Suprapubic skin (tissue), 4 donors: ENCODE results near the gene IL3. TPM values are rescaled to one million over a fixed set of nuclear protein-coding genes. Genes with fewer than 3 reads are reported as not detected.
A peak's percentile ranks its signal among the peaks of the same experiment; 100 is the strongest.

Experiments used
- DNase-seq, 2 donors: peaks; one replicate each; pipeline ENCODE4 v3.0.0-alpha.2; 2019; ENCODE audit warnings: low spot score in 2 of 2
- H3K27ac ChIP-seq: fragments of 200-600 bp; sonication (generic); one replicate; pipeline ENCODE4 v1.5.1; 2019
- H3K27me3 ChIP-seq: fragments of 200-600 bp; sonication (generic); one replicate; pipeline ENCODE4 v1.5.1; 2019
- H3K36me3 ChIP-seq: fragments of 200-600 bp; sonication (generic); one replicate; pipeline ENCODE4 v1.5.1; 2019
- H3K4me1 ChIP-seq: fragments of 200-600 bp; sonication (generic); one replicate; pipeline ENCODE4 v1.5.1; 2019
- H3K4me3 ChIP-seq: fragments of 200-600 bp; sonication (generic); one replicate; pipeline ENCODE4 v1.5.1; 2019; ENCODE audit warnings: mild to moderate bottlenecking
- H3K9me3 ChIP-seq: fragments of 200-600 bp; sonication (generic); one replicate; pipeline ENCODE4 v1.5.1; 2019
- EP300 ChIP-seq: sonication (generic); formaldehyde crosslinking; IDR thresholded peaks from one replicate; pipeline ENCODE4 v1.6.1; 2017; ENCODE audit warnings: antibody characterized with exemption
- POLR2A ChIP-seq, 2 donors: fragments of 450-650 bp; IDR thresholded peaks; one replicate each; pipeline ENCODE4 v1.6.1; 2017; ENCODE audit warnings: antibody characterized with exemption in 2 of 2, mild to moderate bottlenecking in 2 of 2, moderate library complexity in 2 of 2
- POLR2AphosphoS5 ChIP-seq, 3 donors: sonication (generic); formaldehyde crosslinking; IDR thresholded peaks; one replicate each; pipeline ENCODE4 v1.6.1; 2017; ENCODE audit warnings: antibody characterized with exemption in 3 of 3
- WGBS: methylation state at CpG from one replicate; pipeline ENCODE4 v1.1.5; 2018; 5-methylcytosine and 5-hydroxymethylcytosine counted together
- total RNA-seq, 4 donors: library from RNA; depleted of rRNA; stranded (reverse); fragments of >200 nt; gene quantifications; one replicate each; pipeline ENCODE4 v1.1.0, GENCODE V29; 2016
- TF ChIP-seq, protein P1 (sequence below), 2 donors: fragments of 200-600 bp in 1 of 2; fragments of 450-650 bp in 1 of 2; sonication (generic) in 1 of 2; IDR thresholded peaks; one replicate each; pipeline ENCODE4 v1.5.1; 2016 to 2019; ENCODE audit warnings: antibody characterized with exemption in 2 of 2, mild to moderate bottlenecking in 1 of 2, moderate library complexity in 1 of 2

Gene IL3
- total RNA-seq, 4 donors from 2014 or later = not detected

DNA sequence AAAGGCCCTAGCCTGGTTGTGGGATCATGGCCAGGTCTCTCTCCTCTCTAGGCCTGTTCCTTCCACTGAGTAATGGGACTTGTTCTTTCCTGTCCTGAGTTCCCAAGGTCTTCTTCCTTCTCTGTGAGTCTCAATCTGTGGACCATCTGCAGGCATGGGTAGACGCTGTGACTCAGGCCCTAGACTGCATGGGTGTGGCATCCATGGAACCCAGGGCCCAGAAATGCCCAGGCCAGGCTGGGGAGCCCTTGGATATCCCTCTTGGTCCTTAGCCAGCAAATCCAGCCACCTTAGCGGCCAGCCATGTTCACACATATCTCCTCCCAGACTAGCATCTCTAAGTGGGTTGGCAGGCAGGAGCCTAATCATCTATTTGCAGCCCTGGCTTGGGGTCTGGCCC, 46.7 kb upstream of the IL3 start:
- no peaks in the 10 kb centered on the region for H3K36me3 ChIP-seq
- H3K27me3 ChIP-seq = peaks cover 40% of the 10 kb centered on the region
- no peak for TF ChIP-seq POLR2AphosphoS5 (IDR thresholded peaks at IDR 0.05)
- TF ChIP-seq, protein P1, sequence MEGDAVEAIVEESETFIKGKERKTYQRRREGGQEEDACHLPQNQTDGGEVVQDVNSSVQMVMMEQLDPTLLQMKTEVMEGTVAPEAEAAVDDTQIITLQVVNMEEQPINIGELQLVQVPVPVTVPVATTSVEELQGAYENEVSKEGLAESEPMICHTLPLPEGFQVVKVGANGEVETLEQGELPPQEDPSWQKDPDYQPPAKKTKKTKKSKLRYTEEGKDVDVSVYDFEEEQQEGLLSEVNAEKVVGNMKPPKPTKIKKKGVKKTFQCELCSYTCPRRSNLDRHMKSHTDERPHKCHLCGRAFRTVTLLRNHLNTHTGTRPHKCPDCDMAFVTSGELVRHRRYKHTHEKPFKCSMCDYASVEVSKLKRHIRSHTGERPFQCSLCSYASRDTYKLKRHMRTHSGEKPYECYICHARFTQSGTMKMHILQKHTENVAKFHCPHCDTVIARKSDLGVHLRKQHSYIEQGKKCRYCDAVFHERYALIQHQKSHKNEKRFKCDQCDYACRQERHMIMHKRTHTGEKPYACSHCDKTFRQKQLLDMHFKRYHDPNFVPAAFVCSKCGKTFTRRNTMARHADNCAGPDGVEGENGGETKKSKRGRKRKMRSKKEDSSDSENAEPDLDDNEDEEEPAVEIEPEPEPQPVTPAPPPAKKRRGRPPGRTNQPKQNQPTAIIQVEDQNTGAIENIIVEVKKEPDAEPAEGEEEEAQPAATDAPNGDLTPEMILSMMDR (IDR thresholded peaks at IDR 0.05) = no peak
- no peak for TF ChIP-seq POLR2A (IDR thresholded peaks at IDR 0.05)
- TF ChIP-seq EP300 = no peak
- no peak overlapping the region for H3K27ac ChIP-seq
- H3K4me3 ChIP-seq = no peak overlapping the region
- peaks cover 15% of the 10 kb centered on the region for H3K4me1 ChIP-seq
- H3K9me3 ChIP-seq = no peaks in the 10 kb centered on the region
- 92% methylated on average over 1 of the region's 2 CpGs for WGBS
- DNase-seq = peak in 1 of 2 donors; percentile 69

DNA sequence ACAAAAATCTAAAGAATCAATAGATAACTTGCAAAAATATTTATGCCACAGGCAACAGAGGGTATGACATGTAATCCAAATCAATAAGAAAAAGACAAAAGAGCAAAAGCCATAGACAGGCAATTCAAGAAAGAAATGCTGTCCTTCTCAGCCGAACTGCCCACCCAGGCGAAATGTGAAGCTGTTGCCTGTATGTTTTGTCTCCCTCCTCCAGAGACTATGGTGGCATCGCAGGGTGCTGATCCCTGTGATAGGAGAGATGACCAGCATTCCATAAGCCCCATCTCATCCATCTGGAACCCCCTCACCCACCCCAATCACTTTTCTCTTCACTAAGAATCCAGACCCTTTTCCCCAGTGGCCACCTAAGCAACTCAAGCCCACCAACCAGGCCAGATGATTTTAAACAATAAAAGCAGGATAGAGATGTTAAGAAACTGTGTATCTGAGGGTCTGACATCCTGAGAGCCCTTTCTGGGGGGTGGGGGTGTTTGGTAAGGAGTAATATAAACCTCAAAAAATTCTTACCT, 43.7 kb upstream of the IL3 start:
- TF ChIP-seq POLR2A (IDR thresholded peaks at IDR 0.05) = no peak
- TF ChIP-seq EP300 = no peak
- TF ChIP-seq, protein P1 (IDR thresholded peaks at IDR 0.05) = no peak
- TF ChIP-seq POLR2AphosphoS5 (IDR thresholded peaks at IDR 0.05) = no peak
- H3K36me3 ChIP-seq = no peaks in the 10 kb centered on the region
- H3K4me1 ChIP-seq = peaks cover 4% of the 10 kb centered on the region
- peak in 1 of 2 donors; percentile 26 for DNase-seq
- no peaks in the 10 kb centered on the region for H3K9me3 ChIP-seq
- WGBS = 77% methylated on average over 3 of the region's 3 CpGs
- H3K27me3 ChIP-seq = peaks cover 33% of the 10 kb centered on the region
- no peak overlapping the region for H3K4me3 ChIP-seq
- H3K27ac ChIP-seq = no peak overlapping the region

DNA sequence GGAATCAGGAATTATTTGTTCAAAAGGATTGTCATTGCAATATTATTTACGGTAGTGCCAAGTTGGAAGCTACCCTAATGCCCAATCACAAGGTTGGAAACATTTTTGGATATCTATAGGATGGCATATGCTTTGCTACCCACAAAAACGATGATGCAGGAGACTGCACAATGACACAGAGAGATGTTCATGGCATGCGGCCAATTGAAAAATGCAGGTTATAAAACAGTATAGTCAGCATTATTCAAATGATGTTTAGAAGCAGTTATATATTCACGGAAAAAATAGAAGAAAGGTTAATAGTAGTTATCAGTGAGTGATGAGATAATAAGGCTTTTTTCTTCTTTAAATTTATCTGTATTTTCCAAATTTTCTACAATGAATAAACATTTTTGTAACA, 43.1 kb upstream of the IL3 start:
- Histone ChIP-seq H3K27ac (no peak overlapping the region), H3K4me1 (no peaks in the 10 kb centered on the region), H3K9me3 (no peaks in the 10 kb centered on the region), H3K36me3 (no peaks in the 10 kb centered on the region), H3K27me3 (peaks cover 28% of the 10 kb centered on the region), H3K4me3 (no peak overlapping the region)
- 59% methylated on average over 4 of the region's 4 CpGs for WGBS
- TF ChIP-seq POLR2AphosphoS5 (IDR thresholded peaks at IDR 0.05) (no peak), EP300 (no peak), POLR2A (IDR thresholded peaks at IDR 0.05) (no peak)
- TF ChIP-seq, protein P1 (IDR thresholded peaks at IDR 0.05) = no peak
- DNase-seq = no peak

GRCh38 chr5:132017738-132018625, 42.5 kb upstream of the IL3 start:
- TF ChIP-seq EP300 (no peak), POLR2AphosphoS5 (IDR thresholded peaks at IDR 0.05) (no peak), POLR2A (IDR thresholded peaks at IDR 0.05) (no peak)
- TF ChIP-seq, protein P1 (IDR thresholded peaks at IDR 0.05) = no peak
- H3K27me3 ChIP-seq = peaks cover 23% of the 10 kb centered on the region
- no peaks in the 10 kb centered on the region for H3K4me1 ChIP-seq
- no peaks in the 10 kb centered on the region for H3K36me3 ChIP-seq
- no peaks in the 10 kb centered on the region for H3K9me3 ChIP-seq
- peak in 1 of 2 donors; percentile 38 for DNase-seq
- 50% methylated on average over 10 of the region's 10 CpGs for WGBS
- H3K4me3 ChIP-seq = no peak overlapping the region
- no peak overlapping the region for H3K27ac ChIP-seq

- H3K36me3 ChIP-seq = no peaks in the 10 kb centered on the region
Measured at GRCh38 chr5:132019337-132019736, 41.1 kb upstream of the IL3 start.

More at GRCh38 chr5:132019337-132019736, 41.1 kb upstream of the IL3 start:
- H3K4me1 ChIP-seq = no peaks in the 10 kb centered on the region
- no peak for TF ChIP-seq POLR2A (IDR thresholded peaks at IDR 0.05)
- no peak for TF ChIP-seq POLR2AphosphoS5 (IDR thresholded peaks at IDR 0.05)
- TF ChIP-seq, protein P1 (IDR thresholded peaks at IDR 0.05) = no peak
- no peak for TF ChIP-seq EP300
- no peak overlapping the region for H3K27ac ChIP-seq
- DNase-seq = no peak
- H3K9me3 ChIP-seq = no peaks in the 10 kb centered on the region
- peaks cover 23% of the 10 kb centered on the region for H3K27me3 ChIP-seq
- H3K4me3 ChIP-seq = no peak overlapping the region
